HG03039 (cell line): Measurements from ENCODE around the gene PVALEF.

Experiments used
- ATAC-seq: cut with Tn5 transposase; IDR thresholded peaks from one replicate; pipeline ENCODE4 v1.9.1; 2021; ENCODE audit warnings: mild to moderate bottlenecking, moderate library complexity; ENCODE audit not compliant: unreplicated experiment

The PVALEF gene

DNA sequence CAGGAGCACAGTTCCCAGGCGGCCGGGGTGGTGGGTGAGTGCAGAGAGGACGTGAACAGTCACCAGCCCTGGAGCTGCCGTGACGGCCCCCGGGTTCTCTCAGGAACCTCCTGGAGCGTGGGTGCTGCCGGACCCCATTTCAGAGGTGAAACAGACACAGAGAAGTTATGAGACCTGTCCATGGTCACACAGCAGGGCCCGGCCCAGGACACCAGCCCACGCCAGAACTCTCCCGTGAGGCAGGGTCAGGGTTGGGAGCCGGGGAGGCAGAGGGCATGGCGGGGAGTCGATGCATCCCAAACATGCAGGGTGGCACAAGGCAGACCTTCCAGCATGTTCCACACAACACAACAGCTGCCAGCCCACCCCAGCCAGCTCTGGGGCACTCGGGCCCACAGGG, 3.8 kb upstream of the PVALEF start:
- no peak for ATAC-seq

- no peak for ATAC-seq
These were observed 3.3 kb upstream of the PVALEF start for GRCh38 chr17:81161972-81162371.

GRCh38 chr17:81162491-81162890, 2.8 kb upstream of the PVALEF start:
- no peak for ATAC-seq

DNA sequence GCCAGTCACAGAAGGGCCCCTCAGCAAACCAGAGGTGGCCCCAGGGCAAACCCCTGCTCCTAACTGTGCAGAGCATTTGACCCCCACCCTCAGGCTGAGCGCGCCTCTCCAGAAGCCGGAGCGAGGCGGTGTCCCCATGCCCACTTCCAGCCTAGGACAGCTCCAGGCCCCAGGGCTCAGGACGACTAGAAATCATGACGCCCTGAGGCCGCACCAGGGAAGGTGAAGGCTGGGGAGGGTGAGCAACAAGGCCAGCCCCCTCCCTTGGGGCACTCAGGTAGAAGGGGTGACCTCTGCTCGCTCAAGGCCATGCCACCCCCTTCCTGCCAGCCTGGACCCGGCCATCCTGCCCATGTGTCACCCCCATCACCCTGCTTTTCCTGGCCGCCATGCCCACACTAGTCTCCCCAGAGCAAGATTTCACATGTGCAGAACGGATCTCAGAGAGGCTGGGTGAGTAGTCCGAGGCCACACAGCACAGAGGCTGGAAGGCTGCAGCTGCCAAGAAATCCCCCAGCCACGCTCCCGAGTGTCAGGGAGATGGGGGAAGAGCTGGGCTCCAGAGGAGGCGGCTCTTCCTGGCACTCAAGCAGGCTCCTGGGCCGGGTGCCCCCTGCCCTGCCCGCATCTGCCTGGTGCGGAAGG, 2.1 kb upstream of the PVALEF start:
- no peak for ATAC-seq

- ATAC-seq, result no peak
These were observed 1.5 kb upstream of the PVALEF start for GRCh38 chr17:81163703-81164370.

DNA sequence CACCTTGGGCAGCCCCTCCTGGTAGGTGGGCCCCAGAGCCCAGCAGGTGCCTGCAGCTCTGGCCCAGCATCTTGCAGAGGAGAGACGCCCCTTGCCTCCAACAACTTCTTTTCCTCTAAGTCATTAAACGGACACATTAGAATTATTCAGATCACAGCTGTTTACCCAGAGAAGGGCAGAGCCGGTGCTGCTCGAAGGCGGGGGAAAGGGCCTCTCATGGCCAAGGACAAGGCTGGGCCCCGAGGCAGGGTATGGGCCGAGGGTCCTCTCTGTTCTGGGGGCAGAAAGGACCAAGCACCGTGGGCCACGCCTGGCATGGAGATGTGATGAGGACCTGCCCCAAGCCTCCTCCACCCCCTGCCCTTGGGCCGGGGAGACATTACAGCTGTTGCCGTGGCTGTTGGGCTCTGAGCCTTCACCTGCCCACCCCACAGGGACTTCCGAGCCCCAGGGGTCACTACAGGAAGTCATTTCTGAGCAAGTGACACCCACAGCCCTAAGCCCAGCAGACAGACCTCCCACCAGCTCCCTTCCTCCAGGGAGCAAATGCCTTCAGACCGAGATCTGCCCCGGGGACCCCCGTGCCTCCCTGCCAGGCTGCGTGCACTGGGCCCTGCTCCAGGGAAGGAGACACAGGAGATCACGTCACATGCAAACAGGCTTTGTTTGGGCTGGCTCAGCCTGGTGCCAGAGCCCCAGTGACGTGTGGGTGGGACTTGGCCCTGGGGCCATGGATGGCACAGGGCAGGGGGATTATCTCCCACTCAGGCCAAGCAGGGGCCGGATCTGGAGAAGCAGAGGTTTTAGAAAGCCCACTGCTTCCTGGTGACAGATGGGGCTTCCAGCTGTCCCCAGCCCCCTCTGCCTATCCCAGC, 699 bp upstream of the PVALEF start:
- ATAC-seq, result no peak

DNA sequence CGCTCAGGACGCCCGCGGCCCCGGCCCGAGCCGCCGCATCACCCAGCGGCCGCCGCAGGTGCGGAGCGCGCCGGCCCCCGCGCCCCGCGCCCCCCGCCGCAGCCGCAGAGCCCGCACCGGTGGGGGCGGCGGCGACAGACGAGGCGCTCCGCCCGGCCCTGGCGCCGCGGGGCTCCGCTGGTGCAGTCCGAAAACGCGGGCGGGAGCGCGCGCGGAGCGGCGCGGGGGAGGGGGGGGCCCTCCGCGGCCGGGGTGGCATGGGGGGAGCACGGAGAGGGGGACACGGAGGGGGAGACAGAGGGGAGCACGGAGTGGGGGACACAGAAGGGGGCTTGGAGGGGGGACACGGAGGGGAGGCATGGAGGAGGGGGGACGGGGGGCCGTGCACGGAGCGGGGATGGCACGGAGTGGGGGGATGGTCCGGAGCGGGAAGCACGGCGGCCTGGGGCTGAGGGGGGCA, 756 bp downstream of the PVALEF start, which contains the start of gene AATK:
Gene AATK, minus strand, starts transcription at position 189 of the 460 bp plus-strand sequence. CDS start 229 bp downstream, outside the sequence.
- ATAC-seq, result no peak

GRCh38 chr17:81167194-81167524, 1.9 kb downstream of the PVALEF start:
- ATAC-seq, result no peak

GRCh38 chr17:81167638-81168037, 2.3 kb downstream of the PVALEF start:
- no peak for ATAC-seq

DNA sequence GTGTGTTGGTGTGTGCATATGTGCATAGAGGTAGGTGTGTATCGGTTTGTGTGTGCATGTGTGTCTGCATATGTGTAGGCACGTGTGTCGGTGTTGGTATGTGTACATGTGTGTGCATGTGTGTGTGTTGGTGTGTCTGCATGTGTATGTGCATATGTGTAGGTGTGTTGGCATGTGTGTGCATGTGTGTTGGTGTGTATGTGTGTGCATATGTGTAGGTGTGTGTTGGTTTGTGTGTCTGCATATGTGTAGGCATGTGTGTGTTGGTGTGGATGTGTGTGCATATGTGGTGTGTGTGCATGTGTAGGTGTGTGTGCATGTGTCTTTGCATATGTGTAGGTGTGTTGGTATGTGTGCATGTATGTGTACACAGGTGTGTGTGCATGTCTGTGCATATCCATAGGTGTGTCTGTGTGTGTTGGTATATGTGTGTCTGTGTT, 4.6 kb downstream of the PVALEF start:
- no peak for ATAC-seq

DNA sequence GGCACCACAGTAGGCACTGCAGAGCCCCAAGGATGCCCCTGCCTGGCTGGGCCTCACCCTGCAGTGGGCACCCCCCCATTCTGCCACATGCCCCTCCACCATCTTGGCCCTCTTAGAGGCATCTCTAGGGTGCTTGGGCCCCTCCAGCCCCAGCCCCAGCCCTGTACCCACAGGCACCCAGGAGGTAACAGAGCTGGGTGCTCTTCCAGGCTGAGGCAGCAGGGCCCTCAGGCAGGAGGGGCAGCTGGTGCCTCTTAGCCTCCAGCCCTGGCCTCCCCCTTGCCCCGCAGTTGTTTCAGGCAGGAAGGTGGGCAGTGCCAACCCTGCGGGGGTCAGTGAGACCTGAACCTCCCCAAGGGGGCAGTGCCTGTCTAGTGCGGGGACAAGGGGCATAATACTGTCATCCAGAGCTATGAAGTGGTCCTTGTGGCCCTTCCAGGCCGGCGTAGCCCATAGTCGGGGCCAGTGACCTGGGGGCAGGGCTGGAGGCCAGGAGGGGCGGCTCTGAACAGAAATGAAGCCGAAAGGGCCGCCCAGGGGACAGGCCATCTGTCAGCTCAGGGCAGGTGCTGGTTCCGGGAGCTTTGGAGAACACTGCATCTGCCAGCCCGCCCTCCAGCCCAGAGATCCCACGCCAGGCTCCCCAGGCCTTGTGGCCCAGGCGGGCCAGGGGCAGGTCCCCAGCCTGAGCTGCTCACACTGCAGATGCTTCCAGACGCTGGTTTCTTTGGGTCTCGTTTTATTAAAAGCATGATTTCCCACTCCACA, 5.6 kb downstream of the PVALEF start:
- ATAC-seq, result no peak

GRCh38 chr17:81171941-81172340, 6.6 kb downstream of the PVALEF start:
- no peak for ATAC-seq

- no peak for ATAC-seq
These were observed 7.9 kb downstream of the PVALEF start for GRCh38 chr17:81173052-81173761.

DNA sequence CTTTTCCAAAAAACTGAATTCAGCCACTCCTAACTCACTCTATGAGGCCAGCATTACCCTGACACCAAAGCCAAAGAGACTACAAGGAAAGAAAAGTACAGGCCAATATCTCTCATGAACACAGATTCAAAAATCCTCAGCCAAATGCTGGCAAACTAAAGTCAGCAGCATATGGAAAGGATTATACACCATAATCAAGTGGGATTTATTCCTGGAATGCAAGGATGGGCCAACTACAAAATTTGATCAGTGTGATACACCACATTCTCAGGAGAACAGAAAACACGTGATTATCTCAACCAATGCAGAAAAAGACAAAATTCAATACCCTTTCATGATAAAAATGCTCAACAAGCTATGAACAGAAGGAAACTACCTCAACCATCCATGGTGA, 8.5 kb downstream of the PVALEF start:
- no peak for ATAC-seq

- ATAC-seq, result no peak
These were observed 11.4 kb downstream of the PVALEF start for GRCh38 chr17:81176666-81177065.

GRCh38 chr17:81178136-81179091, 13.1 kb downstream of the PVALEF start:
- ATAC-seq, result no peak

- no peak for ATAC-seq
These were observed 13.9 kb downstream of the PVALEF start for GRCh38 chr17:81179220-81179619.

GRCh38 chr17:81179861-81180260, 14.6 kb downstream of the PVALEF start:
- ATAC-seq, result no peak
